Tibial nerve (tissue), 4 donors: Measurements from ENCODE around the gene POMT2. TPM values are rescaled to one million over a fixed set of nuclear protein-coding genes. Genes with fewer than 3 reads are reported as not detected.

Experiments used
- DNase-seq, 2 donors: peaks; one replicate each; pipeline ENCODE4 v3.0.0-alpha.2; 2019; ENCODE audit warnings: low spot score in 2 of 2
- H3K27ac ChIP-seq, 4 donors: fragments of 200-600 bp; sonication (generic) in 3 of 4; one replicate each; pipeline ENCODE4 v1.5.1; 2017 to 2019; ENCODE audit warnings: mild to moderate bottlenecking in 1 of 4
- H3K27me3 ChIP-seq, 2 donors: fragments of 200-600 bp; sonication (generic) in 1 of 2; one replicate each; pipeline versions ENCODE4 v1.5.1 to v1.6.0; 2017 to 2019
- H3K36me3 ChIP-seq, 3 donors: fragments of 200-600 bp; sonication (generic); one replicate each; pipeline ENCODE4 v1.5.1; 2018 to 2019
- H3K4me1 ChIP-seq, 4 donors: fragments of 200-600 bp; sonication (generic) in 3 of 4; one replicate each; pipeline ENCODE4 v1.5.1; 2017 to 2019
- H3K4me3 ChIP-seq, 4 donors: fragments of 200-600 bp; sonication (generic) in 3 of 4; one replicate each; pipeline ENCODE4 v1.5.1; 2017 to 2019; ENCODE audit warnings: mild to moderate bottlenecking in 1 of 4, moderate library complexity in 1 of 4
- H3K9me3 ChIP-seq, 4 donors: fragments of 200-600 bp; sonication (generic) in 3 of 4; one replicate each; pipeline ENCODE4 v1.5.1; 2017 to 2019
- CTCF ChIP-seq, 5 experiments: fragments of 200-600 bp in 3 of 5; fragments of 450-650 bp in 2 of 5; sonication (generic) in 3 of 5; IDR thresholded peaks; one replicate each; pipeline ENCODE4 v1.5.1; 2016 to 2019; ENCODE audit warnings: antibody characterized with exemption in 5 of 5, mild to moderate bottlenecking in 3 of 5, moderate library complexity in 2 of 5
- EP300 ChIP-seq, 2 donors: sonication (generic); formaldehyde crosslinking; IDR thresholded peaks; one replicate each; pipeline ENCODE4 v1.6.1; 2017; ENCODE audit warnings: antibody characterized with exemption in 2 of 2, mild to moderate bottlenecking in 1 of 2
- POLR2A ChIP-seq, 2 donors: fragments of 450-650 bp; IDR thresholded peaks; one replicate each; pipeline ENCODE4 v1.6.1; 2017; ENCODE audit warnings: antibody characterized with exemption in 2 of 2, mild to moderate bottlenecking in 2 of 2, moderate library complexity in 2 of 2
- WGBS, 2 donors: methylation state at CpG; one replicate each; pipeline ENCODE4 v1.1.5; 2018; 5-methylcytosine and 5-hydroxymethylcytosine counted together
- total RNA-seq, 4 donors: library from RNA; depleted of rRNA; stranded (reverse); fragments of >200 nt; gene quantifications; one replicate each; pipeline ENCODE4 v1.1.0, GENCODE V29; 2016

The POMT2 gene
- total RNA-seq, 4 donors from 2014 or later: 23.9 to 38.7 (median 28.9) TPM

GRCh38 chr14:77276295-77276935, 44.3 kb downstream of the POMT2 start:
- TF ChIP-seq EP300 (IDR thresholded peaks at IDR 0.05): no peak
- Histone ChIP-seq H3K27me3 (peaks cover 0 to 13% of the 10 kb centered on the region in 2 donors), H3K27ac (no peak overlapping the region), H3K4me1 (no peaks in the 10 kb centered on the region), H3K4me3 (no peak overlapping the region), H3K9me3 (peaks cover 0 to 6% (median 0%) of the 10 kb centered on the region in 4 donors), H3K36me3 (peaks cover 0 to 82% (median 5%) of the 10 kb centered on the region in 3 donors)
- 83 to 89% methylated on average over 15 of the region's 15 CpGs for WGBS, 2 donors
- DNase-seq: no peak

DNA sequence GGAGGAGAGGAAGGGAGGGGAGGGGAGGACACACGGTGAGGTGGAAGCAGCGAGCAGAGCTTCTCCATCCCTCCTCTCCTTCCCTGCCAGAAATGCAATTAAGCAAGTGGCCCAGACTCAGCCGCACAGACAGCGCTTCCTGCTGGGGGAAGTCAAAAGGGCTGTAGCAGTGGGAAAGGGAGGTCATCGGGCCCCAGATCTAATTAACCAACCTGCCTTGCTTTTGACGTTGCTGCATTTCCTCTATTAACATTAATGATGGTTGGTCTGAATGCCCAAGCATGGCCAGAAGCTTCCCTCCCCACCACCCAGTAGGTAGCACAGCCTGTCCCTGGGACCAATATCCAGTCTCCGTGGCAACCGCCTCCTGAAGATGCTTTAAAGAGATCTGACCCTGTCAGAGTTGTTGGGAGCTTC, 45.1 kb downstream of the POMT2 start:
- peaks cover 0 to 74% (median 5%) of the 10 kb centered on the region in 3 donors for H3K36me3 ChIP-seq
- H3K4me3 ChIP-seq: no peak overlapping the region
- H3K27ac ChIP-seq: no peak overlapping the region
- WGBS, 2 donors: 45 to 48% methylated on average over 8 of the region's 8 CpGs
- DNase-seq: no peak
- peaks cover 0 to 6% (median 0%) of the 10 kb centered on the region in 4 donors for H3K9me3 ChIP-seq
- peaks cover 0 to 21% of the 10 kb centered on the region in 2 donors for H3K27me3 ChIP-seq
- peaks cover 0 to 6% (median 0%) of the 10 kb centered on the region in 4 donors for H3K4me1 ChIP-seq
- TF ChIP-seq CTCF (IDR thresholded peaks at IDR 0.05) (no peak), EP300 (IDR thresholded peaks at IDR 0.05) (no peak), POLR2A (IDR thresholded peaks at IDR 0.05) (no peak)

- peaks cover 0 to 10% (median 0%) of the 10 kb centered on the region in 4 donors for H3K4me1 ChIP-seq
- H3K27me3 ChIP-seq: peaks cover 0 to 26% of the 10 kb centered on the region in 2 donors
- no peak for TF ChIP-seq EP300 (IDR thresholded peaks at IDR 0.05)
- no peak for TF ChIP-seq POLR2A (IDR thresholded peaks at IDR 0.05)
- no peak for TF ChIP-seq CTCF (IDR thresholded peaks at IDR 0.05)
- H3K27ac ChIP-seq: no peak overlapping the region
- WGBS, 2 donors: 71 to 76% methylated on average over 5 of the region's 5 CpGs
- DNase-seq: no peak
- peaks cover 0 to 6% (median 0%) of the 10 kb centered on the region in 4 donors for H3K9me3 ChIP-seq
- H3K4me3 ChIP-seq: no peak overlapping the region
- peaks cover 0 to 69% (median 5%) of the 10 kb centered on the region in 3 donors for H3K36me3 ChIP-seq
Measured at GRCh38 chr14:77275041-77275580, 45.6 kb downstream of the POMT2 start.

- Histone ChIP-seq H3K27ac (no peak overlapping the region), H3K4me1 (peaks cover 0 to 10% (median 0%) of the 10 kb centered on the region in 4 donors), H3K36me3 (peaks cover 0 to 56% (median 5%) of the 10 kb centered on the region in 3 donors), H3K27me3 (peaks cover 0 to 37% of the 10 kb centered on the region in 2 donors), H3K4me3 (no peak overlapping the region), H3K9me3 (peaks cover 0 to 7% (median 0%) of the 10 kb centered on the region in 4 donors)
- TF ChIP-seq POLR2A (IDR thresholded peaks at IDR 0.05) (no peak), EP300 (IDR thresholded peaks at IDR 0.05) (no peak), CTCF (IDR thresholded peaks at IDR 0.05) (no peak)
- 80 to 89% methylated on average over 4 of the region's 4 CpGs for WGBS, 2 donors
- DNase-seq: no peak
Measured at GRCh38 chr14:77273796-77274195, 46.9 kb downstream of the POMT2 start.

- Histone ChIP-seq H3K27me3 (peaks cover 0 to 52% of the 10 kb centered on the region in 2 donors), H3K4me1 (peaks cover 0 to 10% (median 0%) of the 10 kb centered on the region in 4 donors), H3K27ac (no peak overlapping the region), H3K36me3 (peaks cover 0 to 40% (median 0%) of the 10 kb centered on the region in 3 donors), H3K9me3 (peaks cover 0 to 22% (median 2%) of the 10 kb centered on the region in 4 donors), H3K4me3 (no peak overlapping the region)
- no peak for DNase-seq
- 76 to 78% methylated on average over 4 of the region's 4 CpGs for WGBS, 2 donors
- no peak for TF ChIP-seq CTCF (IDR thresholded peaks at IDR 0.05)
- no peak for TF ChIP-seq EP300 (IDR thresholded peaks at IDR 0.05)
- no peak for TF ChIP-seq POLR2A (IDR thresholded peaks at IDR 0.05)
Measured at GRCh38 chr14:77272261-77272660, 48.4 kb downstream of the POMT2 start.
